Stimulated activated CD4-positive, alpha-beta T cell treated with anti-CD3 and anti-CD28 coated beads, TNF-alpha, amount 100 ng/mL, for 48 hours (primary cell): ENCODE results near the gene KRTAP9-4.
"Not testable (repeated sequence)": the region's sequence is repeated elsewhere in the genome, so short reads cannot be mapped to it uniquely, and the experiment has no call there.

Experiments
- DNase-seq, 3 donors: peaks; one replicate each; pipeline ENCODE4 v3.0.0-alpha.2; 2020; ENCODE audit warnings: low read depth in 3 of 3

Gene KRTAP9-4

GRCh38 chr17:41264599-41264998 lies 15.1 kb downstream of the KRTAP9-4 start:
- no peak for DNase-seq

GRCh38 chr17:41265078-41265477 lies 15.6 kb downstream of the KRTAP9-4 start, which contains the start of gene KRTAP9-6:
Gene KRTAP9-6, plus strand, starts transcription at chr17:41265378. Its CDS starts 0 bp downstream, at chr17:41265378.
- no peak for DNase-seq

- DNase-seq, result no peak
Observed at GRCh38 chr17:41267711-41268110, 18.2 kb downstream of the KRTAP9-4 start.

- not testable (repeated sequence) for DNase-seq
Observed at GRCh38 chr17:41271323-41271722, 21.8 kb downstream of the KRTAP9-4 start.

- no peak for DNase-seq
Observed at GRCh38 chr17:41271858-41272257, 22.4 kb downstream of the KRTAP9-4 start.

- not testable (repeated sequence) for DNase-seq
Observed at GRCh38 chr17:41275648-41276190, 26.2 kb downstream of the KRTAP9-4 start, which contains the start of gene KRTAP9-7. Gene KRTAP9-7, plus strand, starts transcription at chr17:41275698. Its CDS starts 0 bp downstream, at chr17:41275698.

GRCh38 chr17:41278176-41278955 lies 28.9 kb downstream of the KRTAP9-4 start:
- DNase-seq, result no peak

- DNase-seq, result no peak
Observed at GRCh38 chr17:41284043-41284442, 34.6 kb downstream of the KRTAP9-4 start.

GRCh38 chr17:41284546-41284945 lies 35.1 kb downstream of the KRTAP9-4 start:
- DNase-seq, result no peak

- DNase-seq, result no peak
Observed at GRCh38 chr17:41287050-41287449, 37.6 kb downstream of the KRTAP9-4 start.

GRCh38 chr17:41294016-41294415 lies 44.5 kb downstream of the KRTAP9-4 start:
- no peak for DNase-seq

- DNase-seq, result no peak
Observed at GRCh38 chr17:41296846-41297245, 47.4 kb downstream of the KRTAP9-4 start.

GRCh38 chr17:41298458-41299135 lies 49.1 kb downstream of the KRTAP9-4 start:
- DNase-seq, result no peak
